B cell (primary cell): ENCODE results near the gene TMEM18.

Experiments used
- EZH2 ChIP-seq: IDR thresholded peaks from 2 replicates; pipeline ENCODE4 v1.6.1; 2012; ENCODE audit warnings: borderline replicate concordance, low read depth, mild to moderate bottlenecking, moderate library complexity, low read length; ENCODE audit not compliant: insufficient read depth, poor library complexity, severe bottlenecking
- TF ChIP-seq, protein P1 (sequence below): fragments of 200-600 bp; IDR thresholded peaks from one replicate; pipeline ENCODE4 v1.8.0; 2022; ENCODE audit warnings: antibody characterized with exemption, mild to moderate bottlenecking

- no peak for TF ChIP-seq EZH2
- TF ChIP-seq, protein P1, sequence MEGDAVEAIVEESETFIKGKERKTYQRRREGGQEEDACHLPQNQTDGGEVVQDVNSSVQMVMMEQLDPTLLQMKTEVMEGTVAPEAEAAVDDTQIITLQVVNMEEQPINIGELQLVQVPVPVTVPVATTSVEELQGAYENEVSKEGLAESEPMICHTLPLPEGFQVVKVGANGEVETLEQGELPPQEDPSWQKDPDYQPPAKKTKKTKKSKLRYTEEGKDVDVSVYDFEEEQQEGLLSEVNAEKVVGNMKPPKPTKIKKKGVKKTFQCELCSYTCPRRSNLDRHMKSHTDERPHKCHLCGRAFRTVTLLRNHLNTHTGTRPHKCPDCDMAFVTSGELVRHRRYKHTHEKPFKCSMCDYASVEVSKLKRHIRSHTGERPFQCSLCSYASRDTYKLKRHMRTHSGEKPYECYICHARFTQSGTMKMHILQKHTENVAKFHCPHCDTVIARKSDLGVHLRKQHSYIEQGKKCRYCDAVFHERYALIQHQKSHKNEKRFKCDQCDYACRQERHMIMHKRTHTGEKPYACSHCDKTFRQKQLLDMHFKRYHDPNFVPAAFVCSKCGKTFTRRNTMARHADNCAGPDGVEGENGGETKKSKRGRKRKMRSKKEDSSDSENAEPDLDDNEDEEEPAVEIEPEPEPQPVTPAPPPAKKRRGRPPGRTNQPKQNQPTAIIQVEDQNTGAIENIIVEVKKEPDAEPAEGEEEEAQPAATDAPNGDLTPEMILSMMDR: no peak
These were observed 16.4 kb downstream of the TMEM18 start for GRCh38 chr2:660586-661359.
